Fibroblast of skin of left quadriceps (primary cell): Measurements from ENCODE around the gene SSR2.

Experiments
- DNase-seq, 2 experiments: peaks; one replicate each; pipeline ENCODE4 v3.0.0-alpha.2; 2013; ENCODE audit warnings: low read depth in 2 of 2

The SSR2 gene

DNA sequence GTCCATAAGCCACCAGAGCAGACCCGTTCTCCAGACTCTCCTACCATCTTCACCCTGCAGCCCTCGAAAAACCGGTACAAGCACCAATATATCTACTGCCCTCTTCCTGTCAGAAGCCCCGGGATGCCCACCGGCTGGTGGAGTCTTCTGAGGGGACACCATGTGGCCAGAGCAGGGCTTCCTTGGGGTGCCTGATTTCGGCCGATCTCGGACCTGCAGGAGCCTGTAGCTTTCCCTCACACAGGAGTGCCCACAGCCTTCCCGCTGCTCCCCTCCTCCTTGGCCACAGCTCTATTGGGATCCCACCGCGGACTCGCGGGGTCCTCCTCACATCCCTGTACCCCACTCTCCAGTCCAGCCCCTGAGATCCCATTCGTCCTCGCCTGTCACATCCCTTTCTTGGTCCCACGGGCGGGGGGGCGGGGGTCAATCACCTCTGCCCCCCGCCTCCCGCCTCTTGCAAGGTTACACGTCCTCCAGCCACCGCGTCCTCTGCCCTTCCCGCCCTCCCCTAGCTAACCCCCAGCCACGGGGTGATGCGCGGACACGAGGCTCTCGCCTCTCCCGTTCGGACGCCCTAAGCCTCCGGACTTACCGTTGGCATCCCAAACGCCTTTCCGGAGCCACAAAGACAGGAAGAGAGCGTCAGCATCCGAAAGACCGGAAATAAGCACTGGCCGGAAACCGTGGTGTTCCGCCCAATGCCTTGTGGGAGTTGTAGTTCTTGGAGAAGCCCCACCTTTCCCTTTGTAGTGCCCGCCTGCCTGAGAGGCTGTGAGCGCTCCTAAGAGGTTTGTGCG is at the start of gene SSR2:
Gene SSR2, minus strand, starts transcription at position 659 of the 800 bp plus-strand sequence. CDS start 784 bp downstream, outside the sequence.
- peak; percentile 72 to 78 for DNase-seq

DNA sequence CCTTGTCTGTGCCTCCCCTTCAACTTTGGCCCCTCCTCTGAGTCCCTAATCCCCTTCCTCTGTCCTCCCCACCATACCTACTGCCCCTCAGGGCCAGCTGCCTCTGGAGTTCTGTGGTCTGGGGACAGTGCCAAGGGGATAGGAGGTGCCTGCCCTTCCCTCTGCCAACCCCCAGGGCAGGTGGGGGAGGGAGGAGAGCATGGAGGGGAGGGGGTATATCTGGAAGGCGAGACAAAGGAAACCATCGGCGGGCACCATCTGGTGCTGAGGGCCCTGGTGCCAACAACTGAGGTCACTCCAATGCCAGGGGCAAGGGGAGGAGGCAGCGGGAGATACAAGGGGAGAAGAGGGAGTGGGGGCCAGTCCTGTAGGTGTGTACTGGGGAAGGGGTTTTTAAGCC is 49.8 kb upstream of the SSR2 start:
- DNase-seq, result no peak

DNA sequence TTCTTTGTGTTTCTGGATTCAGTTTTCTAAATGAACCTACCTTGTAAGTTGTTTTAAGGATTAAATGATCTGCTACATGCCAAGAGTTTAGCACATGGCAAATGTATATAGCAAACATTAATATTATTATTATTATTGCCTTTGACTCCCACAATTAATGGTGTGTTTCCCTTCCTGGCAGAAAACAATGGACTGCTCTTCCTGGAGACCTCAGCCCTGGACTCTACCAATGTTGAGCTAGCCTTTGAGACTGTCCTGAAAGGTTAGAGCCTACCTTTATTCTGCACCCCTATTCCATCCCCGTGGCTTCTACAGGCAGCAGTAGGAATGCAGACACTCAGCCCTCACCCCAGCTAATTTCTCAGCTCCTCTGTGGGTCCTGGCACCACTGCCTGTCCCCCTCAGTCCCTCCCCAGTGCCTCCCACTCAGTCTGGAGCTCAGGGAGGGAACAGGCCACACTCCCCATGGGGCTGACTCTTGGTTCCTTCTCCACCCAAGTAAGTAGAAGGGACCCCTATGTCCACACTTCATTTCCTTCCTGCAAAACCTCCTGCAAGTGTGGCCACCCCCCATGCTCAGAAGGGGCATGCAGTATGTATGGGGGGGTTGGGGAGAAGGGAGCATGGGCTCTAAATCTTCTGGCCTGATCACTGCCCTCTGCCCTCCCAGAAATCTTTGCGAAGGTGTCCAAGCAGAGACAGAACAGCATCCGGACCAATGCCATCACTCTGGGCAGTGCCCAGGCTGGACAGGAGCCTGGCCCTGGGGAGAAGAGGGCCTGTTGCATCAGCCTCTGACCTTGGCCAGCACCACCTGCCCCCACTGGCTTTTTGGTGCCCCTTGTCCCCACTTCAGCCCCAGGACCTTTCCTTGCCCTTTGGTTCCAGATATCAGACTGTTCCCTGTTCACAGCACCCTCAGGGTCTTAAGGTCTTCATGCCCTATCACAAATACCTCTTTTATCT is 49.0 kb upstream of the SSR2 start:
- DNase-seq, result no peak

DNA sequence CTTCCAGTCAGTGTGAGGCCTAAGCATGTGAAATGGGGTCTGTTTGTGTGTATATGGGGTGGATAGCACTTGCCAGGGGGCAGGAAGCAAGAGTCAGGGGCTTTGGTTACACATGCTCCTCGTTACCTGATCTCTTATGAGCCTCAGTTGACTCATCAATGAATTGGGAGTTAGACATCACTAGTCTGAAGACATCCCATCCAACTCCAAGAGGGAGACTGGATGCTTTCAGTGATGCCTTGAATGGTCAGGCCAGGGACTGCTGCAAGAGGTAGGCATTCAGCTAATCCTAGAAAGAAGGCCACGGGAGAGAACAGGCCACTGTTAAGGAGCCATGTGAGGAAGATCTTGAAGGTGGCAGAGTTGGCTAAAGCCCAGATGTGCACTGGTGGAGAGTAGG is 46.5 kb upstream of the SSR2 start:
- DNase-seq, result no peak

DNA sequence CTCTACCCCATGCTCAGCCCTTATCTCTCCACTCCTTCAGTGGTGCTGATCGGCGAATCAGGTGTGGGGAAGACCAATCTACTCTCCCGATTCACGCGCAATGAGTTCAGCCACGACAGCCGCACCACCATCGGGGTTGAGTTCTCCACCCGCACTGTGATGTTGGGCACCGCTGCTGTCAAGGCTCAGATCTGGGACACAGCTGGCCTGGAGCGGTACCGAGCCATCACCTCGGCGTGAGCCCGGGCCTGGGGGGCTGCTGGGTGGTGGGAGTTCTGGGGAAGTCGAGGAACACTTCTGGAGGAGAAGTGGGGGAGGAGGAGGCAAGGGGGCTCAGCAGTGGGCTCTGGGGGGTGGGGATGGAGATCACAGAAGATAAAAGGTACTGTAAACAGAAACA is 45.1 kb upstream of the SSR2 start:
- no peak for DNase-seq

DNA sequence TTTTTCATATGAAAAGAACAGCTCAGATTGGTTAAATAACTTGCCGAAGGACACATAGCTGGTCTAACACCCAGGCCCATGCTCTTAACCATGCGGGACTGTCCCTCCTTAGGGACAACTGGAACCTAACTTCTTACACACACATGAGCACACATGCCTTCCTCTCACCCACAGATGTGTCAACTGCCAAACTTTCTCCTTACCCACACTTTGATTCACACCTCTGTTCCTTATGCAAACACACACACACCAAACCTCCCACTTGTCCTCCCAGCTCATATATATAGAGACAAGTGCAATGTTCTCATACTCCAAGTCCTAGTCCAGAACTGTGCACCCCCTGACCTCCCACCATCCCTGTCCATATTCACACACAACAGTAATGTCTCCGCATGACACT is 44.5 kb upstream of the SSR2 start:
- no peak for DNase-seq

DNA sequence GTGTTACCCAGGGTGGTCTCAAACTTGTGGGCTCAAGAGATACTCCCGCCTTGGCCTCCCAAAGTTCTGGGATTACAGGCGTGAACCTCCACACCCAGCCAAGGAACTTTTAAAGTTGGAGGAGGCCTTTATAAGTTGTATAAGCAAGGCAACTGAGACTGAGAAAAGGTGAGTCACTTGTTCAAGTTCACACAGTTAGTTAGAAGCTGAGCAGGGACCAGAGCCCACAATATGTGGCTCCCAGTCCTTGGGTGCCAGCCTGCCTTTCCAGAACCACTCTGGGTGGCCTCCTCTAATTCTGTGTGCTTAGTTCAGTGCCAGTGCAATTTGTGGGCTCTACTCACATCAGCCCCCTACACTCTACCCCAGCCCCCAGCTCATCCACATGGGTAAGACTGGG is 43.9 kb upstream of the SSR2 start:
- no peak for DNase-seq

DNA sequence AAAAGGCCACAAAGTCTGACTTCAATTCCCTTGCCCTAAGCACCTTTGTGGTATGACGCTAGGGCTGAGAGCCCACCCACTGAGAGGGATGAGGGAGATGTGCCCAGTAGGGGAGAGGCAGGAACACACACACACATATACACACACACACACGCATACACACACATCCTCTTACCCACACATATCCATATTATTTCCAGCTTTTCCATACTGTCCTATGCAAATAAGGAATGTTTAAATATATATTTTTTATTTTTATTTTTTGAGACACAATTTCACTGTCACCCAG is 43.2 kb upstream of the SSR2 start:
- DNase-seq, result no peak

DNA sequence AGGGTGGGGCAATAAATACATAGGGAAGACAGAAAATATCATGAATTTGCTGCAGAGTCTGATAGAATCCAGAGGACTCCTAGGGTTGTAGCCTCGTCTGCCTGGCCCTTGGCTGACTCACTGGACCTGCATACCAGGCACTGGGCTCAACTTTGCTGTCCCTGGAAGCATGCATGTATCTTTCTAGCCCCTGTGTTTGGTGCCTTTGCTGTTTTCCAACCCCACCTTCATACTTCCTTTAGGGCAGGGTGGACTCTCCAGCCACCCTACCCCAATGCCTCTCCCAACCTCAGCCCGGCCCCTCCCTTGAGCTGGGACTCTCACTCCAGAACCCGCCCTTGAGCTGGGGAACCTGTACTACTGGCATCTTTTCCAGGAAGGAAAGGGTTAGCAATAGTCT is 41.4 kb upstream of the SSR2 start:
- no peak for DNase-seq

DNA sequence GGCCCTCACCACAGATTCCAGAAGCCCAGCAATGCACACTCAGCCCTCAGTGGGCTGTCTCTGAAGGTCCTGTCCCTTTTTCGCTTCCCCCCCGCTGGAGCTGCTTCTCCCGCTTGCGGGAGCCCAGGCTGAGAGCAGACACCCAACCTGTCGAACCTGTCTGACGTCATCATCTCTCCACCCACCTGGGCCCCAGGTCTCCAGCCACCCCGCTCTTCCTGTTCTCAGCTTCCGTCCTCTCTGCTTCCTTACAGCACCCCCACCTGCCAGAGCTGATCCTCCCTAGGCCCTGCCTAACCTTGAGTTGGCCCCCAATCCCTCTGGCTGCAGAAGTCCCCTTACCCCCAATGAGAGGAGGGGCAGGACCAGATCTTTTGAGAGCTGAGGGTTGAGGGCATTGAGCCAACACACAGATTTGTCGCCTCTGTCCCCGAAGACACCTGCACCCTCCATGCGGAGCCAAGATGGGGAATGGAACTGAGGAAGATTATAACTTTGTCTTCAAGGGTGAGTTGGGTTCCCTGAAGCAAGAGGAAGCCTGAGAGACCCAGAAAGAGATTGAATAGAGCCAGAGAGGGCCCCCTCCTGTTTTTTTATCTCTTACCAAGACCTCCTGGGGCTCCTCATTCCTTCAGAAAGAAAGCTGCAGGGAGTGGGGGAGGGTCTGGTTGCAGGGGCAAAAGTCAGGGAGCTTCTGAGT is 40.3 kb upstream of the SSR2 start, which contains the start of gene RAB25:
Gene RAB25, plus strand, starts transcription at position 224 of the 700 bp plus-strand sequence. Its CDS starts 241 bp downstream, at position 465.
- no peak for DNase-seq

DNA sequence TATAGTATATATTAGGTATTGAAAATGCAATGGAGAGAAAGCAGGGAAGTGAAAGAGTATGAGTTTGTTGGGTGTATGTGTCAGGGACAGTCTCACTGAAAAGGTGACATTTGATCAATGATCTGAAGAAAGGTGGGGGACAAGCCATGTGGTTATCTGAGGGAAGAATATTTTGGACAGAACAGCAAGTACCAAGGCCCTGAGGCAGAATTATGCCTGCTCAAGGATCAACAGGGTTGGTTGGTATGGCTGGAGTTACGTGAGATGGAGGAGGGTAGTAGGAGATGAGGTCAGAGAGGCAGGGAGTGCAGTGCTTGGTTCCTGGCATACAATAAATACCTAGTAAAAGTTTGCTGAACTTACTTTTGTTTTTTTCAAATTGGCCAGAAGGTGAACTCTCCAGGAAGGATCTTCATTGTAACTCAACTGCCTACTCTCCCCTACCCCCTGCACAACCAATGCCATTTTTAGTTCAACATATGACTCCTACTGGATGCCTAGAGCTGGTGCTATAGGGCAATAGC is 35.6 kb upstream of the SSR2 start:
- DNase-seq, result no peak

DNA sequence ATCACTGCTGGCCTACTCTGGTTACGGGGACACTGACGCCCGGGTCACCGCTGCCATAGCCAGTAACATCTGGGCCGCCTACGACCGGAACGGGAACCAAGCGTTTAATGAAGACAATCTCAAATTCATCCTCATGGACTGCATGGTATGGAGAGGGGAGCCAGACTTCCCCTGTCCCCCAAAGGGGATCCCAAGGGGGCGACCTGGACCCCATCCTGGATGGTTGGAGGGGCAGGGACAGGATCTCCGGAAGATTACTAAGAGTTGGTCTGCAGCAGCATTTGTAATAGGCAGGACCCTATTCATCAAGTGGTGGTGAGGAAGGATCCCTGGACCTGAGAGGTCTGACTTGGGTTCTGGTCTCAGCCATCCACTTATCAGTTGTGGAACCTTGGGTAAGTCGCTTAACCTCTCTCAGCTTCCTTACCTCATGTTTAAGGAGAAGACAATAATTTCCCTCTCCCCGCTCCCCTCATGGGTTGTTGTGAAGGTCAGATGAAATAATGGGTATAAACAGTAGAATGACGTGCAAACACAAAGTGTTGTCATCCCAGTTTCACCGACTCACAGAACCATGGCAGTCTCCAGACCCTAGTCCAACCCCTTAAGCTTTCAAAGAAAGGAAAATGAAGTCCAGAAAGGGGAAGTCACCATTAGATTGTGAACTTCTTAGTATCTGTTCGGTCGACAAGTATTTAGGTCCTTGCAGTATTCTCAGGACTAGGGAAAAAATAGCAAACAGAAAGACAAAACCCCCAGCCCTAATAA is 34.7 kb upstream of the SSR2 start:
- no peak for DNase-seq

DNA sequence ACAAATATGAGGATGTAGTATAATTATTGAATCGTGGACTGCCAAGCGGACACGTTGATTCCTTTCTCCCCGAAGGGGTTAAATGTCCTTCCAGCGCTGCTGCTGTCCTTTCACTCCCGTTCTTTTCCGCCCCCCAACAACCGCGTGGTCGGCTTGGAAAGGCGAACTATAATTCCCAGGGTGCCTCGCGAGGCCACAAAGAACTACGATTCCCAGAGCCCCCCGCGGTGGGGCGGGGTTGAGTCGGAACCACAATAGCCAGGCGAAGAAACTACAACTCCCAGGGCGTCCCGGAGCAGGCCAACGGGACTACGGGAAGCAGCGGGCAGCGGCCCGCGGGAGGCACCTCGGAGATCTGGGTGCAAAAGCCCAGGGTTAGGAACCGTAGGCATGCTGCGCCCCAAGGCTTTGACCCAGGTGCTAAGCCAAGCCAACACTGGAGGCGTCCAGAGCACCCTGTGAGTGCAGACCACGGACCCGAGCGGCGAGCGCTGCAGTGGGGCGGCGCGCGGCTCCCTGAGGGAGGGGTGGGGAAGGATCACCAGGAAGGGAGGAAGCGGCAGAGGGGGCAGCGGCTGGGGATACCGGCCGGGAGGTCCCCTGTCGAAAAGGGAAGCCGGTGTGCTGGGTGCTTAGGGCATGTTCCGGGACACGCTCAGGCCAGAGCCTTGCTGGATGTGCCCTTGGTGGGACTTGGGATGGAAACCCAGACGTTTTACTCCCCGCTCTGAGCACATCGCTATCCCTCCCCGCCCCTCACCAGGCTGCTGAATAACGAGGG is 33.9 kb upstream of the SSR2 start, which contains the start of gene LAMTOR2:
Gene LAMTOR2, plus strand, starts transcription at position 283 of the 781 bp plus-strand sequence. Its CDS starts 108 bp downstream, at position 391.
- peak; percentile 92 to 93 for DNase-seq

DNA sequence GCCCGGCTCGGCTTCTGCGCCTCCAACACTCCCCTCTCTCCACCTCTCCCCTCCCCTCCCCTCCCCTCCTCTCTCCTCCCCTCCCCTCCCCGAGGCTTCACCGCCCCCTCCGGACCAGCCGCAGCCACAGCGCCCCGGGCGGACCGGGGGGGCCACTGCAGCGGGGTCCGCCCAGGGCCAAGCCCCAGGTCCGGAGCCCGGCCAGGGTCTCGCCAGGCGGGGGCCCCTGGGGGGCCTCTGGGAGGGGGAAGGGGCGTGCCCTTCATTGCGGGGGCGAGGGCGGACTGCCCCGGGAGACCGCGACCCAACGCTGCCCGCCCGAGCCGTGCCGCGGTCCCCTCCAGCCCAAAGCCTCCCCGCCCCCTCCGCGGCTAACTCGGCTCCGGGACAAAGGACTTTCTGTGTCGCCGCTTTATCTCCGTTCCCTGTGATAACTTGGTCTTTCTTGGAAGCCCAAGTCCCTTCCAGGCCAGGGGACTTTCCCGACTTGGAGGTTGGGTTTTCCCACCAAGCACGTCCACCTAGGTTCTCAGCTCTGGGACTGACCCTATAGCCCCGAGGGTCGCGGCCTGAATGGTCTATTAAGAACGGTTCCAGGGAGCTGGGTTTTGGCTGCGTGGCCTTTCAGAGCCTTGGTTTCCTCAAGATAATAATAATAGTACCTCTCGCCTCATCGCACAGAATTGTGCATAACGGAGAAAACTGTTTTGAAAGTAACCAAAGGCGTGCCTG is 33.2 kb upstream of the SSR2 start, which contains the start of gene UBQLN4:
Gene UBQLN4, minus strand, starts transcription at position 31 of the 732 bp plus-strand sequence. CDS start 97 bp downstream, outside the sequence.
- peak; percentile 65 to 70 for DNase-seq

DNA sequence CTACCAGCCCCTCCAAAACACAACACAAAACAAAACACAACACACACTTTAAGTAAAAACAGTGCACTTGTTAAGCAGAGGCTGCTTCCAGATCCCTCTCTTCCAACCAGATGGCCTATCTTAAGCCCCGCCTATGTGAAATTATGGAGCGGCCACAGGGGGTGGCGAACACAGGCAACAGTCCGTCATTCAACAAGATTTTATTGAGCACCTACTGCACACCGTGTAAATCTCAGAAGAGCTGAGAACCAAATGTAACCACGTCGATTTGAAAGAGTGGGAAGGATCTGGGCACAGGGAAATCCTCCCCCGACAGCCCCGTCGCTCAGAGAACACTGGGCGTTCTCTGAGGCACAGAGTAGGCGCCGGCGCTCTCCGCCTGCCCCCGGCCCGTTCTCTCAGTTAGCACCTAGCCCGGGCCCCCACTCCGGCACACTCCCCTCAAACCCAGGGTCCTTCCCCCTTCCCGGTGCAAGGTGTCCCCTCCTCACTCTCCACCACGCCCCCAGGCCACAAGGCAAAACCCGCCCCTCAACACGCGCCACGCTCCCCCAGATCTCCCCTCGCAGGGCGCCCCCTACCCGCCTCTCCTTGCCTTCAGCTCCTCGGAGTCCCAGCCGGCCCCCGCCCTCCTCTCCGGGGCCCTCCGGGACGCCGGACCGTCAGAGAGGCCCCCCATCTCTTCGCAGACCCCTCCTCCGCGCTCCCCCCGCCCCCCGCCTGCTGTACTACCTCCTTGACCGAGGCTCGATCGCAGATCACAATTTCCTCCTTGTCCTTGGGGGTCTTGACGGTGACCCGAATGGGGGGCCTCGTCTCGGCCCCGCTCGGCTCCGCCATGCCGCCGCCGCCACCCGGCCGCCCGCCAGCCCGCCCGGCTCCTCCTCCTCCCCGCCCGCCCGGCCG is 32.4 kb upstream of the SSR2 start:
- peak in 1 of 2 experiments; percentile 19 for DNase-seq

DNA sequence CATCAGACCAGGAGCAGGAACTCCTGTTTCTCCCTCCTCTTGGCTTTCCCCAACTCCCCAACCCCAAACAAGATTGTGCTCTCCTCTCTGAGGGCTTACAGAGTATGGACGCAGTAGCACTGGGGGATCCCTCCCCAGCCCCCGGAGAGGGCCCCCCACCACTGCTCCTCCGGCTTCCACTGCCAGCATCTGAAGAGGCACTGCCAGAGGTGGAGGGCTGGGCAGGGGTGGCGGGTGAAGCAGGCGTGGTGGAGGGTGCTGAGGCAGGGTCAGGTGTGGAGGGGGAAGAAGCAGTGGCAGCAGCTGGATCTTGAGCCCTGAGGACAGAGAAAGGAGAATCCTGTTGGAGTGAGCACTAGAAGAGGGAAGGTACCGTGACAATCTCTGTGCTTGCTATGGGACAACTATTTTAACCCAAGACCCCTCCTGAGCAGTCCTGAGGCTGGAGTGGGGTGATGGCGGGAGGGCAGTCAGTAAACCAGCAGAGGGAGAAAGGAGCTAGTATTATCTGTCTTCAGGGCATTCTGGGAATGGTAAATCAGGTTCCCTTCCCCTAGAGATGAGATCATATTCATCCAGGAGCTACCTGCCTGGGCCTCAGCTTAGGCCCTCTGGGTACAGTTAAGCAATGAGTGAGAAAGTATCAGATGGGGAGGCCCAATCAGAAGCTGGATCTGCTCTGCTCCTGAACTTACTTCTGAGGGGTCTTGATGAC is 30.4 kb upstream of the SSR2 start:
- no peak for DNase-seq

DNA sequence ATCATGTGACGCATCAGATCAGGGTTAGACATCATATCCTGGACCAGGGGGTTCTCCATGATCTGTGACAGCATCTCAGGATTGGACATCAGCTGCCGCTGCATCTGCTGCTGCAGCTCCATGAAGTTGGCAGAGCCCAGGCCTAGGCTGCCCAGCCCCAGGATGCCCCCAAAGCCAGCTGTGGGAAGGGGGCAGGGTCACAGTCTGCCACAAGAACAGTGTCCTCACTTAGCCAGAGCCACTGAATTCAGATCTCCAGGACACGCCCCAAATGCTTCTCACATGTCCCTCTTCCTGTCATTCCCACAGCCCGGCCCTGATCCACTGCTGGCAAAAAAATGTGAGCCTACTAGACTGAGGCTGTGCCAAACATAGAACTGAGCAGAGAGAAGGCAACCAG is 29.6 kb upstream of the SSR2 start:
- DNase-seq, result no peak
